Cardiac muscle cell (in vitro differentiated cells and primary cell): ENCODE results near the gene ESYT3. TPM values are rescaled to one million over a fixed set of nuclear protein-coding genes. Genes with fewer than 3 reads are reported as not detected.
A peak's percentile ranks its signal among the peaks of the same experiment; 100 is the strongest.

Experiments
- DNase-seq, 2 donors: peaks; one replicate each; pipeline versions ENCODE4 v3.0.0 to v3.0.0-alpha.2; 2010 to 2017; ENCODE audit warnings: low read depth in 1 of 2, low spot score in 1 of 2
- H3K27ac ChIP-seq: fragments of 200-600 bp; sonication (generic); 2 replicates; pipeline ENCODE4 v1.5.1; 2016
- H3K27me3 ChIP-seq: fragments of 200-600 bp; sonication (generic); 2 replicates; pipeline ENCODE4 v1.6.0; 2016; ENCODE audit warnings: control low read depth
- H3K36me3 ChIP-seq: fragments of 200-600 bp; sonication (generic); 2 replicates; pipeline ENCODE4 v1.5.1; 2016; ENCODE audit warnings: control low read depth
- H3K4me1 ChIP-seq: fragments of 200-600 bp; sonication (generic); 2 replicates; pipeline ENCODE4 v1.8.1; 2017; ENCODE audit warnings: low read depth, mild to moderate bottlenecking, mixed run types
- H3K4me3 ChIP-seq: fragments of 200-600 bp; sonication (generic); 2 replicates; pipeline ENCODE4 v1.5.1; 2016; ENCODE audit warnings: mild to moderate bottlenecking
- H3K9me3 ChIP-seq: fragments of 200-600 bp; sonication (generic); 2 replicates; pipeline ENCODE4 v1.5.1; 2017; ENCODE audit warnings: low read depth, mild to moderate bottlenecking, control low read depth
- CTCF ChIP-seq: IDR thresholded peaks from 2 replicates; pipeline ENCODE4 v1.5.1; 2012; ENCODE audit warnings: low read depth, mild to moderate bottlenecking, low read length
- polyA plus RNA-seq: library from polyadenylated mRNA; unstranded; fragments of >200 nt; fragmentation: Nextera tagmentation; extraction: Ambion mirVana; gene quantifications from 2 replicates; pipeline ENCODE4 v1.2.1, GENCODE V29; 2016
- total RNA-seq: library from RNA; depleted of rRNA; stranded (reverse); fragments of >200 nt; gene quantifications from 2 replicates; pipeline ENCODE4 v1.2.3, GENCODE V29; 2016

Gene ESYT3
- total and polyA plus RNA-seq, 2 experiments from 2014 or later, result 1.8 to 6.3 TPM

GRCh38 chr3:138470687-138471086 lies 36.3 kb downstream of the ESYT3 start:
- TF ChIP-seq CTCF, result no peak
- H3K4me1 ChIP-seq, result peaks cover 3% of the 10 kb centered on the region
- H3K36me3 ChIP-seq, result no peaks in the 10 kb centered on the region
- H3K4me3 ChIP-seq, result no peak overlapping the region
- DNase-seq, result no peak
- H3K9me3 ChIP-seq, result no peaks in the 10 kb centered on the region
- H3K27ac ChIP-seq, result no peak overlapping the region
- H3K27me3 ChIP-seq, result no peaks in the 10 kb centered on the region

GRCh38 chr3:138471481-138471880 lies 37.1 kb downstream of the ESYT3 start:
- Histone ChIP-seq H3K36me3 (no peaks in the 10 kb centered on the region), H3K27me3 (no peaks in the 10 kb centered on the region), H3K27ac (no peak overlapping the region), H3K4me1 (peaks cover 3% of the 10 kb centered on the region), H3K9me3 (no peaks in the 10 kb centered on the region), H3K4me3 (no peak overlapping the region)
- no peak for TF ChIP-seq CTCF
- no peak for DNase-seq

GRCh38 chr3:138472141-138472825 lies 37.9 kb downstream of the ESYT3 start:
- Histone ChIP-seq H3K27ac (no peak overlapping the region), H3K27me3 (no peaks in the 10 kb centered on the region), H3K36me3 (no peaks in the 10 kb centered on the region), H3K4me3 (no peak overlapping the region), H3K4me1 (peaks cover 3% of the 10 kb centered on the region), H3K9me3 (no peaks in the 10 kb centered on the region)
- DNase-seq, result peak in 1 of 2 donors; percentile 49
- TF ChIP-seq CTCF, result no peak

DNA sequence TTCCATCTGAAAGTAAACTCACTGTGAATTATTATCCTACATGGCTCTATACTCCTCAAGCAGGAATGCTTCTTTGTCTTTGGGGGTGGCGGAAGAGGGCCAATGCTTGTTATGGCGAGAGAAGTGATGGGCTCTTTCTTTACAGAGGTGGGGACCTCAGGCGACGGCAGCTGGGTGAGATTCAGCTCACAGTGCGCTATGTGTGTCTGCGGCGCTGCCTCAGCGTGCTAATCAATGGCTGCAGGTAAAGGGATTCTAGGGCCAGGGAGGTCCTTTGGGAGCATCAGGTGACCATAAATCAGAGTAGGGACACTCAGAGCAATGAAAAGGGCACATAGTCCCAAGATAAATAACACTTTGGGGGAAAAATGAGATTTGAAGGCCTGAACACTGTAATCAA lies 39.0 kb downstream of the ESYT3 start:
- Histone ChIP-seq H3K36me3 (no peaks in the 10 kb centered on the region), H3K4me1 (peaks cover 3% of the 10 kb centered on the region), H3K9me3 (no peaks in the 10 kb centered on the region), H3K27me3 (no peaks in the 10 kb centered on the region), H3K4me3 (no peak overlapping the region), H3K27ac (no peak overlapping the region)
- DNase-seq, result no peak
- no peak for TF ChIP-seq CTCF

DNA sequence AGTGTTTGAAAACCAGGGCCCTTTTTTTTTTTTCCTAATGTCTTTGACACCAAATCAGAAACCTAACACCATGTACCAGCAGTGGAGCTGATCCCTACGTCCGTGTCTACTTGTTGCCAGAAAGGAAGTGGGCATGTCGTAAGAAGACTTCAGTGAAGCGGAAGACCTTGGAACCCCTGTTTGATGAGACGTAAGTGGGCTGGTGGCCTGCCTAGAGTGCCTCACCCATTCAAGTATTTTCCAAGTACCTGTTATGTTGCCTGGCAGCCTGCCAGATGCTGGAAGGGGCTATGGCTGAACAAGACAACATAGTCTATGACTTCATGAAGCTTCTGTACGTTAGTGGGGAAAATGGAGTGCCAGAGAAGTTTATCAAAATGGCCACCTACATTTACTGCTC lies 39.7 kb downstream of the ESYT3 start:
- H3K4me1 ChIP-seq, result peaks cover 3% of the 10 kb centered on the region
- H3K4me3 ChIP-seq, result no peak overlapping the region
- H3K27me3 ChIP-seq, result no peaks in the 10 kb centered on the region
- no peak for TF ChIP-seq CTCF
- no peak overlapping the region for H3K27ac ChIP-seq
- H3K9me3 ChIP-seq, result no peaks in the 10 kb centered on the region
- H3K36me3 ChIP-seq, result no peaks in the 10 kb centered on the region
- DNase-seq, result peak; percentile 28 to 36
